Measurements from ENCODE around the gene S100A9. TPM values are rescaled to one million over a fixed set of nuclear protein-coding genes. Genes with fewer than 3 reads are reported as not detected.

The S100A9 gene
- total RNA-seq, 1 donor from 2014 or later = not detected

DNA sequence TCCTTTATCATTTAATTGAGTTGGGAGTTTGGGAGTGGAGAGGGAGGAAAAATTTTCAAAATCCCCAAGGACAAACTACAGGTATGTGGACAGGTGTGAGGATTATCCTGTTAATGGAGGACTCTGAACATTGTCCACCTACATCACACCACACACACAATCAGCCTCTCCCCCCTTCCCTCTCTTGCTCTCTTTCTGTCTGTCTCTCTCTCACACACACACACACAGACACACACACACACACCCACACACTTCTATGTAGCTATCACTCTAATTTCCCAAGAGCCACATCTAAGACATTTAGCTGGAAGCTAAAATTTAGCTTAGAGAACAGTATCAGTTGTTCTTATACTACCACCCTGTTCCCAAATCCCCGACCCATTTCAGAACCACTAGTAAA is 31.7 kb downstream of the S100A9 start:
- intact Hi-C loops (cut with micrococcal nuclease) = no loop called here

DNA sequence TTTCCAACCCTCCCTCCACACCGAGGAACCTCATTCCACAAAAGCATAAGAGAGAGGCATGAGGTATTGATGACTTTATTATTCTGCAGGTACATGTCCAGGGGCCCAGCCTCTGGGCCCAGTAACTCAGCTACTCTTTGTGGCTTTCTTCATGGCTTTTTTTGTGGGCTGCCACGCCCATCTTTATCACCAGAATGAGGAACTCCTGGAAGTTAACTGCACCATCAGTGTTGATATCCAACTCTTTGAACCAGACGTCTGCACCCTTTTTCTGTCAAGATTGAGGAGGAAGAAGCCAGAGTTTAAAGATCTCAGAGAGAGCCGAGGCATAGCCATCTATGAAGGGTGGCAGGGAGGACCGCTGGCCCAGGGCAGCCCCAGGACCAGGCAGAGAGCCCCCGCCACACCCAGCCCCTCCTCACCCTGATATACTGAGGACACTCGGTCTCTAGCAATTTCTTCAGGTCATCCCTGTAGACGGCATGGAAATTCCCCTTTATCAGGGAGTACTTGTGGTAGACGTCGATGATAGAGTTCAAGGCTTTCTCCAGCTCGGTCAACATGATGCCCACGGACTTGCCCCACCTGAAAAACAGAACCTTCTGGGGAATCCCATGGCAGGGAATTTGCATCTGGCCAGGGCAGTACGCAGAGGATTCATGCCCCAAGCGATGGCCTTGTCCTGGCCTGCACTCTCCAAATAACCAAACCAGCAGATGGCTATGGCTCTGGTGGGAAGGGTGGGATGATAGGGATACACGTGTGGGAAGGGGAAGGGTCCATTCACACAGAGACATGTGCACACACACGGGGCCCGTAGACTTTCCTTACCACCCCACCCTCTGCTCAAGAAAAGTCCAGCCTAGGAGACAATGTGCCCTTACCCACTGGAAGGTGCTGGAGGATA is 32.6 kb downstream of the S100A9 start:
- intact Hi-C loops (cut with micrococcal nuclease) = no loop called here

DNA sequence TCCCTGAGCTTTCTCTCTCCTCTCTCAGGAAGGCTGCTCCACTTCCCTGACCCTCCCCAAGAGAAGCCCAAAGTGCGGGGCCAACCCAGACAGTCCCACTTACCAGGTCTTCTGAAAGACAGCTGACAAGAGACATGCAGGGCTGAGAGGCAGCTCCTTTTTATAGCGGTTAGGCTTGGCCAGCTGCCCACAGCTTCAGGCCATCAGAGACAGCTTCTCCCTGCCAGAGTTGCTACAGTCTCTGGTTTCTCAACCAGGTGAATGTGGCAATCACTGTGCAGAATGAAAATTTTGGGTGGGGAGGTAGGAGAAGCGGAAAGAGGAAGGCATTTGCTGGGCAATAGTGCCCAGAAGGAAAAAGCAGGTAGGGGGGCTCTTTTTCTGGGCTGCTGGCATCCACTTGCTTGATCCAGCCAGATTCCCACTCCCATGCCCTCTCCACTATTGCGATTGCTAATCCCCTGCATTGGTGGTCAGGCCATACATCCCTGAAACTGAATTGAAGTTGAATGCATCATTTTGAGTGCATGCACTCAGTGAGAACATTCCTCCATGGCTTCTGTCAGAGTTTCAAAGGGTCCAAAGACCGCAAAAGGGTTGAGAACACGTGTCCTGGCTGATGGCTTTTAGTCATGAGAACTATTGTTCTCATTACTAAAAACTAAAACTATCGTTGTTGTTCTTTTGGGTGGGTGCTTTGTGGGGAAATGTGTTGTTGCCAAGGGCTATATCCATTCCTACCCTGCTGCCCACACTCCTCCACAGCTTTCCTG is 33.5 kb downstream of the S100A9 start, which contains the start of gene S100A8:
TSS of gene S100A8 (minus strand) at position 136 of the 773 bp plus-strand sequence. CDS start 538 bp downstream, outside the sequence.
- intact Hi-C loops (cut with micrococcal nuclease) = no loop called here

DNA sequence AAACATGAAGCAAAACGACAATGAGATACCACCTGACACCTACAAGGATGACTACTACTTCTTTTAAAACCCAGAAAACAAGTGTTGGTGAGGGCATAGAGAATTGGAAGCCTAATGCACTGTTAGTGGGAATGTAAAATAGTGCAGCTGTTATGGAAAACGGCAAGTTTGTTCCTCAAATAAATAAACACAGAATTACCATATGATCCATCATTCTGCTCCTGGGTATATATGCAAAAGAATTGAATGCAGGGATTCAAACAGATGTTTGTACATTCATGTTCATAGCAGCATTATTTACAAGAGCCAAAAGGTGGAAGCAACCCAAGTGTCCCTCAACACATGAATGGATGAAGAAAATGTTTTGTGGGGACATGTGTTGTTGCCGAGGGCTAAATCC is 34.6 kb downstream of the S100A9 start:
- intact Hi-C loops (cut with micrococcal nuclease) = no loop called here

DNA sequence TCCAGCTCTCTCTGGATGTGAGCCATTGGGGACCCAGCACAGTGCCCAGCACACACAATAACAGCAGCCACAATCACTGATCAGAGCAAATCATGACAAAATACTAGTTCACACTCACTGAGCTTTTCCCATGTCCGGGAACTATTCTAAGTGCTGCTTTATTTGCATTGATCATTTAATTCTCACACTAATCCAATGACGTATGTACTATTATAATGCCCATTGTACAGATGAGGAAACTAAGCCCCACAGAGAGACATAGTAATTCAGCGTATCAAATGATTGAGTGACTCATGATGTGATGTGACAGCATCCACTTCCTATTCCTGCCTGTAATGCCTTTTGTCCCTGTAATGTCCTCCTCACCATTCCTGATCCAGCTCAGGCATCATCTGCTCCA is 35.2 kb downstream of the S100A9 start:
- intact Hi-C loops (cut with micrococcal nuclease) = no loop called here

DNA sequence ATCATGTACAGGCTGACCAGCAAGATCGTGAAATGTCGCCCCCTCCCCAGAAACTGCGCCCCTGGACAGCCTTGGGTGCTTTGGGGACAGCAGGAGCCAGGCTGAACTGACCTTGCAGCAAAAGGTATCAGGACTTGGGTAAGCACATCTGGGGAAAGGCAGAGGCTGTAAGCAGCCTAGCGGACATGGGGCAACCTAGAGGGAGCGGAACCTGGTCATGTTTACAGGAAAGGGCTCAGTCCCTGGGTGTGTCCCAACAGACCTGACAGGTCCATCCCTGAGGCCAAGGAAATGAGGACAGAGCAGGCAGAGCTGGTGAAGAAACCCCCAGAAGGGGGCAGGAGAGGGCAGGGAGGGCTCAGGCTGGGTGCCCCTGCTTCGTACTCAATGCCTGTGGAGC is 36.3 kb downstream of the S100A9 start:
- intact Hi-C loops (cut with micrococcal nuclease) = no loop called here

DNA sequence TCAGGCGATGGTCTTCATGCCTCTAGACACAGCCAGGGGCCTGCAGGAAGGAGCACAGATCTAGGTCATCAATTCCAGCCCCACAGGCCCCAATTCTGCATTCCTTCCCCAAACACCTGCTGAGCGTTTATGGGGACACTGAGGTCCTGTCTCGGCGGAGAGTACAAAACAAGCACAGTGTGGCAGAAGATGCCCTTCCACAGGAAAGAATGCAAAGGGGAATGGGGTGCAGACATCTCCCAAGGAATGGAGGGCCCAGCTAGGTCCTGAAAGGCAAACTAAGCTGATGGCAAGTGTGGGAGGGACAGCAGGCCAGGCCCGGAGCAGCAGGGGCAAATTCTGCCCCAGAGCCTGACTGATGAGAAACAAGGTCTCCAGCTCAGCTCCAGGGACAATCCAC is 36.7 kb downstream of the S100A9 start:
- intact Hi-C loops (cut with micrococcal nuclease) = no loop called here

DNA sequence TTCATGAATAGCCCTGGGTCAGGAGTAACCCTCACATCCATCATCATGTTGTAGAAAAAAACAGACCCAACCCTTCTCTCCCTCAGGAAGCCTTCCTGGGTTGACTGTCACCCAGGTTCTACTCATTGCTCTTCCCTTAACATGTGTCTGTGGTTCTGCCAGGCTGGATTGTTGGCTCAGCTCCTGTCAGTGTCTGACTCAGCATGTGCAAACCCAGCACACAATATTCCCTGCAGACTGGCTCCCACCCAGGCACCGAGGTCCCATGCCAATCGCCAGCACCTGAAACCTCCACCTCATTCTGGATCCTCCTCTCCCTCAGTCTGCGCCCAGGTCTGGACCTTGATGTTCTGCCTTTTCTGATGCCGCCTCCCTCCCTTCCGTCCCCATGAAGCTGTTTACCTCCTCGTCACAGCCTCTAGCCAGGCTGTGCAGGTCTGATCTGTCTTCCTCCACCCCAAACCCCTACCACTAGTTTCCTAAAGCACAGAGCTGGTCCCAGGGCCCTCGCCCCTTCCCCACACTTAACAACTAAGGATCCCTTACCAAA is 37.6 kb downstream of the S100A9 start:
- intact Hi-C loops (cut with micrococcal nuclease) = no loop called here

DNA sequence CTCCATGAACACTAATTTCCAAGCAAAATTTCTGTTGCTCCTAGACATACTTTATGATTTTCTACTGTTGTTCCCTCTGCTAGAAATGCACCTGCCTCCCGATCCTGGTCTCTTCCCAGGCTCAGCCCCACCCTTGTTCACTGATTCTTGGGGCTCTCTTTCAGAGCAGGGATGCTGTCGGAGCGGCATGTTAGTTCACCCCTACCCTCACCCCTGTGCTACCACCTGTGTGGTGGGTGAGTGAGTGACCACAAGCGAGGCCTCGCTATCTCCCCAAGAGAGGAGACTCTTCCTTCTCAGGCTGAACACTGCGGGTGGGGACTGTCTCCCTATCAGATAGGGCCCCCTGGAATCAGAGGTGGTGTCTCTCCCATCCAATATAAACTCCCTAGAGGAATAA is 38.1 kb downstream of the S100A9 start:
- intact Hi-C loops (cut with micrococcal nuclease) = no loop called here

DNA sequence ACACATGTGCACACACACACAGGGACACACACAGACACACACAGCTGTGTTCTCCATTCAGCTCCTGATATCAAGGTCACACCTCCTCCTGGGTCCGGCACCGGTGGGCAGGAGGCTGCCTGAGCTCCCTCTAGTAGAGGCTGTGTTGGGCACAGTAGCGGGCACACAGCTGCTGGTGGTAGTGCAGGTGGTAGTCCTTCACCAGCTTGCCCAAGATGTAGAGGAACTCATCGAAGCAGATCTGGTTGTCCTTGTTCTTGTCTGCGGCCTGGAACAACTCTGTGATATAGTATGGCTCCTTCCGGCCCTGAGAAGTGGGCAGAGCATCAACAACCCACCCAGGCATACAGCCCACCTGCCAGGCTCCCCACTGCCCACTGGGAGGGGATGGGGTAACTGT is 38.8 kb downstream of the S100A9 start:
- intact Hi-C loops (cut with micrococcal nuclease) = no loop called here

DNA sequence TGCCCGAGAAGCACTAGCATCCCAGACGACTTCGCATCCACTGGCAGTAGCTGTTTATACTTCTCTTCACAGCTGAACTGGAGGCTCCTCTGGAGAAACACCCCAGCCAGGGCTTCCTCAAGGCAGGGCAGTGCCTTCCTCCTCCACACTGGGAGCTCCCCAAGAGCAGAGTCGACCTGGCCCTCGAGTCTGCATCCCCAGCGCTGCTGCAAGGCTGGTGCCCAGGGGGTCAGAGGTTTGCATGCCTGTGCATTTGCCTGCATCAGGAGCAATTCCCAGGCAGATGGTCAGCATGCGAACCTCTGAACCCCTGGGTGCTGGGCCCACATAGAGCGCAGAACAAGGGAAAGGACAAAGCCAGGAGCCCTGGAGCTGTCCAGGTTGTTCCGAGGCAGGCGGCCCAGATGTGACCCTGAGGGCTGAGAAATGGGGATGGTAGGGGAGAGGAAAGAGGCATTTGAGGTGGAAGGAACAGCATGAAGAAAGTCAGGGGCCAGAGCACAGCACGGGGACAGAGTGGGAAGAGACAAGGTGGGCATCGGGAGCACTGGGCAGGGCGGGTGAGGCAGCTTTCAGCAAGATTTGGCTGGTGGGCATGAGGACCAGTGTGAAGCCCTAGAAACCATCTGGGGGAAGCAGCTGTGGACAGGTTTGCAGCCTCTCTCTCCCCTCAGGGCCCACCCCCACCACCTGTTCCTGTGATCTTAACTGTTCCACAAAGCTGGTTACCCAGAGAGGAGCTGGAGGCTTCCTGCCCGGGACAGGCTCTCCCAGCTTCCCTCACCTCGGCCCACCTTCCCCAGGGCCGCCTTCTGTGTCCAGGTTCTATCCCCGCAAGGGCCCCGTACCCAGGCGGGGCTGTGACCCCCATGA is 39.6 kb downstream of the S100A9 start:
- intact Hi-C loops (cut with micrococcal nuclease) = no loop called here

DNA sequence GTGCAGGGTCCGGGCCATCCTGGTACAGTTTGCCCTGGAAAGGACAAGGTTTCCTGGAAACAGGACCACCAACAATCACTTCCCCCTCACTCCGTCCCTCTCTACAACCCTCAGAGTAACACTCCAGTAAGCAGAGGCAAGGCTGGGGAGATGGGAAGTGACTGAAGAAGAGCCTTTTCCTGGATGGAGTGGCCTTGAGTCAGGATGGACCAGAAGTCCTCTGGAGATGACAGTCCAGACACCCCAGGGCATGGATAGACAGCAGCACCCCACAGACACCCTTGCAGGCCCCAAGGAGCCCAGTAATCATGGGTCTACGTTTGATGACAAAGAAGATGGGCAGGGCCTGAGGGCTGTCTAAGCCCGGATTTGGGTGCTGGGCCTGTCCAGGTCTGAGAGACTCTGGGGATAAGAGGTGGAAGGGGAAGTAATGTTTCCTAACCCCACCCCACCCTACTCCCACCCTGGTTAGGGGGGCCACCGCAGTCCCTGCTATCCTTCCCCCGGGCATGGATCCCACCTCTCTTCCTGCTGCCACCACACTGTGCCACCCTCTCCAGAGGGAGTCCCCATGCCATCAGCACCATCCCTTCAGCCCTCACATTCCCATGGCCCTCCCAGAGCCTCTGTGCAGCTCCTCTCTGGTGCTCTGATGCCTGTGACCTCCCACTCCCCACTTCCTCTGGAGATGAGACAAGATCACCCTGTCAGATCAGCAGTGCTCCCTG is 40.4 kb downstream of the S100A9 start:
- intact Hi-C loops (cut with micrococcal nuclease) = no loop called here

DNA sequence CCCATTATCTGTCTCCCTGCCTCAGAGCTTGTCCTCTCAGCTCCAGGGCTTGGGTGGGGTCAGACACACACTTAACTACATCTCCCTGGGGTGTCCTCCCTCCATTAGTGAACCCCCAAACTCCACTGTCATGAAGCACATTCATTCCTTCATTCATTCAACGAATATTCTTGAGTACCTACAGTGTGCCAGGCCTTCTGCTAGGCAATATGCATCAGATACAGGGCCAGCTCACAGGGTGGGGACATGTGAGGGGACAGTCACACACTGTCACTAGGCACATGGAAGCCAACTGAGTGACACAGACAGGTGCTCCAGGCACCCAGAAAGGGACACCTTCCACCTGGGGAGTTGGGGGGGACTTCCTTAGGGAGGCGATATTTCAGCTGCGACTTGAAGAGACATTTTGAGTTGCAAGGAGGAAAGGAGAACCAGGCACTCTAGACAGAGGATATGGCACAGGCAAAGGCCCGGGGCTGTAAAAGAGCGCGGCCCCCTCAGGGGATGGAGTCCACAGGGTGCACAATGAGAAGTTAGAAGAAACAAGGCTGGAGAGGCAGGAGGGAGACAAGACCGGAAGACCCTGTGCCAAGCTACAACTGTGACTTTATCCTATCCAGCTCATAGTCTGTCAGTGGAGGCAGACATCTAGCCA is 41.9 kb downstream of the S100A9 start:
- intact Hi-C loops (cut with micrococcal nuclease) = no loop called here

DNA sequence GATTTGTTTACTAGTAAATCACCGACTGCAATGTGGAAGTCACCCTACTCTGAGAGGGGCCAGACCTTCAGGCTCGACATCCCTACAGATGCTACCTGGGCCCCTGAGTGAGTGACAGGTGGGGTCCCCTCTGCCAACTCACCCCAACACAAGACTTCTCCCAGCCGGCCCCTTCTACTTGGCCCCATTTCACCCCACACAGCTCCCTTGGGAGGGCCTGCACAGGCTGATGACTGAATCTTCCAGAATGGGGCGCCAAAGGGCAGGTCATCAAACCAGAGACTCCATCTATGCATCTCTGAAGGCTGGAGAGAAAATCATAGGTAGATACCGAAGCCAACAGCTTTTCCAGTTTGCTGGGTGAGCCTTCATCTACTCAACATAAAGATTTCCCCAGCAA is 42.6 kb downstream of the S100A9 start:
- intact Hi-C loops (cut with micrococcal nuclease) = no loop called here

DNA sequence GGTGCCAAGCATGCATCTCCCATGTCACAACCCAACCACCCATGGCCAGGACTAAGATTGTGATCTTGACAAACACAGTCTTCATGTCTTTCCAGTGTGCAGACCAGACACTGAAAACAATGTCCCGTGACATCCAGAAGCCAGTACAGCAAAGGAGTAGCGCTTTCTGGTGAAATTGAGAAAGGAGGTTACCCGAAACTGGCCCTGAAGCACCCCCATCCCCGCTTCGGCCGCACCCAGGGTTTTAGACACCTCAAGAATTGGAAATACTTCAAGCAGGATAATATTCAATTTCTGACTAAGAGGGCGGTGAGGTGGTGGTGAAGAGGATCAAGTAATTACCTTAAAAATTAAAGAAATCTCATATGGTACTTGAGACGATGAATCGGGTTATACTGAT is 43.8 kb downstream of the S100A9 start:
- intact Hi-C loops (cut with micrococcal nuclease) = no loop called here

DNA sequence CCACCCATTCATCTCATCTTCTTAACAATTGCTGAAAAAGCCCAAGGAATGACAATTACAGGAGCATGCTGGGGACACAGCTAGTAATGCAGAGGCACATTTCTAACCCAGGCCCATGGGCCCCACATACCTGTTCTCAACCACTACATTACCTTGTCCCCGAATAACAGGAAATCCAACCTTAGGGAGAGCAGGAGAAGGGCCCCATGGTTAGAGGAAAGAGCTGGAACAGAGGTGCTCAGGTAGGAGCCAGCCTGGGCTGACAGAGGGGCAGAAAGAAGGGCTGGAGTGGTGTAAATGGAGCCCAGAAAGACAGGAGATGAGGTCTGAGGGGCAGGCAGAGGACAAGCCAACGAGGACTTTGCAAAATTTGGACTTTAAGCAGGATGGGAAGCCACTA is 44.6 kb downstream of the S100A9 start:
- intact Hi-C loops (cut with micrococcal nuclease) = no loop called here

DNA sequence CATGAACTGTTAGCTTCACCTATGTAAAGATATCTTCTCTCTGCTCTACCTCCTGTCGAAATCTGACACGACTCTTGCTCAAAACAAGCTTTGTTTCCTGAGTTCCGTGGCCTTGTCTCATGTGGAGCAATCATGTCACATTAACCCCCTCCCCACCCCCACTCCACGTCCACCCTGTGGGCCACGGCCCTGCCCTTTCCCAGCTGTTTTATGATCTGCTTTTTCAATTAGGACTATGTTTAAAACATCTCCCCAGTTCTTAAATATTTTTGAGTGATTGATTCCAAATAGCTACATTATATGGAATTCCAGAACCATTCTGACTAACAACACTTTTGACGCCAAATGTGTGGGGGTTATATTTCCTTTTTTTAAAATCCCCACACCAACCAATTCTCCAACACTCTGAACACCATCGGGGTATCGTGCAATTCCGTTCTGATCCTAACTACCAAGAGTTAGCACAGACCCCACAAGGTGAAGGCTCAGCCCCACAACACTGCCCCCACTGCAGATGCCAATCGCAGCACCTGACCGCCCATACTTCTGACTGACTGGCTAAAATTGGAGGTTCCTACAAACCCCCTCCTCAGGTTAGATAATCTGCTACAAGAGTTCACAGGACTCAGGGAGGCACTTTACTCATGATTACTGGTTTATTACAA is 45.9 kb downstream of the S100A9 start:
- intact Hi-C loops (cut with micrococcal nuclease) = loop anchor here (1.0 kb wide), 1 partner anchor 51 kb away; no protein-coding TSS in a partner anchor

DNA sequence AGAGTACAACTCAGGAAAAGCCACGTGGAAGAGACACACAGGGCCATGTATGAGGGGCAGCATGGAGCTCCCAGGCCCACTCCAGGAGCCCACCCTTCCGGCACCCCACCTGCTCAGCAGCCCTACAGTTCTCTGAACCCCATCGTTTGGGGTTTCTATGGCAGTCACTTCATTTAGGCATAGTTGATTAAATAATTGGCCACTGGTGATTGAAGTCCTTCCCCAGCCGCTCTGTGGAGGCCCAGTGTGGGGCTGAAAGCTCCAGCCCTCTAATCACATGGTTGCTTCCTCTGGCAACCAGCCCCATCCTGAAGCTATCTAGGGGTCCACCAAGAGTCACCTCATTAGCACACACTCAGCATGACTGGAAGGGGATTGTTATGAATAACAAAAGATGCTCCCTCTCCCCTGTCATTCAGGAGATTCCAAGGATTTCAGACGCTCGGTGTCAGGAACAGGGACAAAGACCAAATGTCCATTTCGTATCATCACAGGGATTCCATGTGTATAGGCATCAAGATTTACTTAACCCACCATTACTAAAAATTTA is 46.5 kb downstream of the S100A9 start:
- intact Hi-C loops (cut with micrococcal nuclease) = loop anchor here (1.0 kb wide), 1 partner anchor 52 kb away; no protein-coding TSS in a partner anchor

DNA sequence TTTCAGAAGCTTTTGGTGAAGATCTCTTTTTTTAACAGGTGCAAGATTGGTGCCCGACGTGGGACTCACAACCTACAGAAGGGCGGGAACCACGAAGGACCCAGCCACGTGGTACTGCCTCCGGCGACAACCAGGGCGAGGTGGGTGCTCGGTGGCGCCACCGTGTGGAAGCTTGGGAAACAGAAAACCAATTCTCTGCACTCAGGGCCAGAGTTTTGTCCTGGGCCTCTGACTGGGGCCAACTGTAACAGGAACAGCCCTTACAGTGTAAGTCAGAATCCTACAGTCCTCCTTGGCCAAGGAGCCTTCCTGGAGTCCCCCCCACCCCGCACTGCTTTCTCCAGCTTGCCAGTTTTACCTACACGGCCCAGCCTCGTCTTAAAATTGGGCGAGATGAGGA is 47.1 kb downstream of the S100A9 start:
- intact Hi-C loops (cut with micrococcal nuclease) = loop anchor here (1.0 kb wide), 1 partner anchor 52 kb away; no protein-coding TSS in a partner anchor
